H1 (cell line): ENCODE data around the gene MYO9B. TPM values are rescaled to one million over a fixed set of nuclear protein-coding genes. Genes with fewer than 3 reads are reported as not detected.

Source experiments
- GABPA ChIP-seq: IDR thresholded peaks from 2 replicates; pipeline ENCODE4 v1.6.1; 2011; ENCODE audit warnings: mild to moderate bottlenecking, low read length, moderate library complexity, borderline replicate concordance; ENCODE audit not compliant: insufficient read depth
- GTF2F1 ChIP-seq: IDR thresholded peaks from 2 replicates; pipeline ENCODE4 v1.6.1; 2012; ENCODE audit warnings: low read depth, low read length, improper control_type of control experiment, borderline replicate concordance
- HDAC6 ChIP-seq: IDR thresholded peaks from one replicate; pipeline ENCODE4 v1.7.1; 2012; ENCODE audit warnings: low read depth, mild to moderate bottlenecking, inconsistent platforms, low read length, moderate library complexity
- POLR2AphosphoS5 ChIP-seq: IDR thresholded peaks from 2 replicates; pipeline ENCODE4 v1.6.1; 2011; ENCODE audit warnings: low read depth, low read length
- SIN3A ChIP-seq, 2 experiments: IDR thresholded peaks in 1 of 2; conservative IDR thresholded peaks in 1 of 2; 2 replicates each; pipeline ENCODE4 v1.6.1; 2011 to 2012; ENCODE audit warnings: low read length in 2 of 2, improper control_type of control experiment in 1 of 2, low read depth in 1 of 2, mild to moderate bottlenecking in 1 of 2
- SP2 ChIP-seq: IDR thresholded peaks from 2 replicates; pipeline ENCODE4 v1.6.1; 2012; ENCODE audit warnings: mild to moderate bottlenecking, low read length, inconsistent platforms
- USF2 ChIP-seq: IDR thresholded peaks from 2 replicates; pipeline ENCODE4 v1.6.1; 2011; ENCODE audit warnings: low read length, improper control_type of control experiment
- polyA plus RNA-seq, 7 experiments: library from polyadenylated mRNA; depleted of rRNA in 3 of 7; stranded (reverse) in 5 of 7; unstranded in 2 of 7; fragments of >200 nt in 5 of 7; fragments of 200-250 nt in 2 of 7; gene quantifications; 1 replicate in 5 of 7; 2 replicates in 1 of 7; 4 replicates in 1 of 7; pipeline versions ENCODE4 v1.2.1 to v1.2.3, GENCODE V29; 2011 to 2013; ENCODE audit warnings: missing spikeins in 2 of 7, mixed read lengths in 2 of 7
- total RNA-seq: library from RNA; stranded (reverse); fragmentation: NEBNext Ultra II Directional; extraction: Animal tissue kit (Norgen Biotek cat#: 25700); gene quantifications from 2 replicates; pipeline ENCODE4 v1.2.1, GENCODE V29; 2021

Gene MYO9B
- total and polyA plus RNA-seq, 2 of the 8 experiments (the other 6 are each of a cell fraction or from before 2014, with no cell fraction given), result 27.6 to 77.1 TPM

GRCh38 chr19:17124025-17124424 lies 48.4 kb downstream of the MYO9B start (continued):
- TF ChIP-seq SIN3A (conservative IDR thresholded peaks at IDR 0.05 in 1 of 2, IDR thresholded peaks at IDR 0.05 in 1 of 2; ENCODE audit: low read depth in 1 of 2, low read length in 2 of 2) (no peak), HDAC6 (no peak), USF2 (no peak), POLR2AphosphoS5 (no peak), SP2 (no peak), GABPA (no peak), GTF2F1 (no peak)
